Mammary epithelial cell (primary cell): ENCODE data around the gene CUX1.

Source experiments
- EZH2 ChIP-seq: IDR thresholded peaks from 2 replicates; pipeline ENCODE4 v1.6.1; 2012; ENCODE audit warnings: low read length, inconsistent platforms, borderline replicate concordance
- TF ChIP-seq, protein P1 (sequence below), 2 donors: IDR thresholded peaks in 1 of 2; conservative IDR thresholded peaks in 1 of 2; 2 replicates each; pipeline ENCODE4 v1.5.1; 2011 to 2012; ENCODE audit warnings: inconsistent platforms in 2 of 2, low read length in 2 of 2, mild to moderate bottlenecking in 2 of 2, control low read depth in 1 of 2, low read depth in 1 of 2; ENCODE audit not compliant: insufficient read depth in 1 of 2; ENCODE audit errors: extremely low read depth in 1 of 2

DNA sequence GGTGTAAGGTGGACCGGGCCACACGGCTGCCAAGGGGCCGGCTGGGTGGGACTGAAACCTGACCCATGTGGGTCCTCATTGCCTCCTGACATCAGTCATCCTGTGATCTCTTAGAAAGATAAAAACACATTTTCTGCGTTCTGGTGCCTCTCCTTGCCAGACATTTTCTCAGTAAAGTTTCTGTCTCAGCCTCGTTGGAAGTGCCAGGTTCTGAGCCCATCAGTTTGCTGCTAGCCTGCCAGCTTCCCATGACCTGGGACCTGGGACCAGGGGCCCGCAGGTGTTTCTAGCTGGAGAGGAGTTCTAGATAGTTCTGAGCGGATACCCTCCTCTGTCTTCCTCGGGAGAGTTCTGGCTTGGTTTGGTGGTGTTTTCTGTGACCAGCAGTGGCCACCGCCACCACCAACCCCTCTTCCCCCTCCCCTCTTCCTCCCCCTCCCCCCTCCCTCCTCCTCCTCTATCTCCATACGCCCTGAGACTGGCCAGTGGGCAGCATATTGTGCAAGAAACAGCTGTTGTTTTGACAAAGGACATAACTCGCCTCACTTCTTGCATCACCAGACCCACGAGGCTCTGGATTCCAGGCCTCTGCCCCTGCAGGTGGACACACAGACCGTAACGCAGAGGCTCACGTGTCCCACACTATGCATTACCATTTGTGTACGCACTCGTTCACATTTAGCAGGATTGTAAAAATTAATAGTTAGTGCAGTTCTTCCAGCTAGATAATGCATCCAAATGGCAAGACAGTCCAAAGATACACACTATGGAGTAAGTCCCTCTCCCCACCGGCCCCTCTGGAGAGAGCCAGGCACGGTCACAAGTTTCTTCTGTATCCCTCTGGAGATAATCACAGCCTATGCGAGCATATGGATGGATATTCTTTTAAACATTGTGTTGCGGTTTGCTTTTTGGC, 94.6 kb downstream of the CUX1 start:
- TF ChIP-seq, protein P1, sequence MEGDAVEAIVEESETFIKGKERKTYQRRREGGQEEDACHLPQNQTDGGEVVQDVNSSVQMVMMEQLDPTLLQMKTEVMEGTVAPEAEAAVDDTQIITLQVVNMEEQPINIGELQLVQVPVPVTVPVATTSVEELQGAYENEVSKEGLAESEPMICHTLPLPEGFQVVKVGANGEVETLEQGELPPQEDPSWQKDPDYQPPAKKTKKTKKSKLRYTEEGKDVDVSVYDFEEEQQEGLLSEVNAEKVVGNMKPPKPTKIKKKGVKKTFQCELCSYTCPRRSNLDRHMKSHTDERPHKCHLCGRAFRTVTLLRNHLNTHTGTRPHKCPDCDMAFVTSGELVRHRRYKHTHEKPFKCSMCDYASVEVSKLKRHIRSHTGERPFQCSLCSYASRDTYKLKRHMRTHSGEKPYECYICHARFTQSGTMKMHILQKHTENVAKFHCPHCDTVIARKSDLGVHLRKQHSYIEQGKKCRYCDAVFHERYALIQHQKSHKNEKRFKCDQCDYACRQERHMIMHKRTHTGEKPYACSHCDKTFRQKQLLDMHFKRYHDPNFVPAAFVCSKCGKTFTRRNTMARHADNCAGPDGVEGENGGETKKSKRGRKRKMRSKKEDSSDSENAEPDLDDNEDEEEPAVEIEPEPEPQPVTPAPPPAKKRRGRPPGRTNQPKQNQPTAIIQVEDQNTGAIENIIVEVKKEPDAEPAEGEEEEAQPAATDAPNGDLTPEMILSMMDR (conservative IDR thresholded peaks at IDR 0.05 in 1 of 2, IDR thresholded peaks at IDR 0.05 in 1 of 2; ENCODE audit: extremely low read depth in 1 of 2, insufficient read depth in 1 of 2, low read depth in 1 of 2, low read length in 2 of 2), result no peak
- TF ChIP-seq EZH2, result no peak
